HG03469 (cell line): ENCODE measurements around the gene TPR.

ENCODE experiments used
- ATAC-seq: cut with Tn5 transposase; IDR thresholded peaks from one replicate; pipeline ENCODE4 v1.9.1; 2021; ENCODE audit warnings: mild to moderate bottlenecking, moderate library complexity, moderate number of reproducible peaks; ENCODE audit not compliant: unreplicated experiment

TPR gene

DNA sequence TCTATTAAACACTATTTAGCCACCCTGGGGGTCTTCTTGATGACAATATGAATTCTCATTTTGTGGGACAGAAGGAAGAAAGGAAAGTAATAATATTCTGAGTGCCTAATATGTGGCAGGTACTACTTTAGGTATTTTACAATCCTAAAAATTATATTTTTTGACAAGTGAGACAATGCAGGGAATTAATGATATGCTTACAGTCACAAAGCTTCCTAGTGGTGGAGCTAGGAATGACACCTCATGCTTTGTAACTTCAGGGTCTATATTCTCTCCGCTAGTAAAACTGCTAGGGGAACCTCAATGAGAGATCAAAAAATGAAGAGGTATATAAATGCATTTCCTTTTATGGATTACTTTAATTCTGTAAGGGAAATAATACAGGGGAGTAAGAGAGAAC, 44.3 kb downstream of the TPR start:
- no peak for ATAC-seq

DNA sequence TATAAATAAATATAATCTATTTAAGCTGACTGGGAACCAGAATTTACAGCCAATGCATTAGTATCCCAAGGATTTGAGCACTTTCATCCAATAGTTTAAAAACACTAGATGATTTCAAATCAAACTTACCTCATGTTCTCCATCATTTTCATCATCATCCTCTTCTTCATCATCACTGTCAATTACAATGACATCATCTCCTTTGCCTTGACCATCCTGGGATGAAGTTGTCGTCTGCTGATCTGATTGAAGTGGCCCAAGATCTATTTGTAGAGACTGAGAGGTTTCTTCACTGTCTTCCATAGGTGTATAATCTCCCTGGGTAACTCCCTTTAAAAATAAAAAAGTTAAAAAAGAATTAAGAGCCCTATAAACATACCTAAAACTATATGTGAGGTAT, 47.7 kb downstream of the TPR start:
- ATAC-seq, result no peak

DNA sequence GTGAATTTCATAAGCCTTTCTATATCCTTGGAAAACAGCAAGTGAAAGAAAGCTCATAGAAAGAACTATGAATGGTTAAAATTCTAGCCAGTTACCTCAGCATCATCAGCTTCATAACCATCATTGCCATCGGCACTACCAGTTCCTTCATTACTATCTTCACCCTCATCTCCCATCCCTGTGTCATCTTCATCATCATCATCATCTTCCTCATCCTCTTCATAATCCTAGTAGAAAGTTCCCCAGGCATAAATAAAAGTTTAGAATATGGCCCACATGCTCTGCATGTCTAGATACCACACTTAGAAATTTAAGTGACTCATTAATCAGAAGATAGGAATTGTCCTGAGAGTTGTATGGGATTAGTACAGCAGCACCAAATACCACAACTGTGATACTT, 49.0 kb downstream of the TPR start:
- ATAC-seq, result no peak

DNA sequence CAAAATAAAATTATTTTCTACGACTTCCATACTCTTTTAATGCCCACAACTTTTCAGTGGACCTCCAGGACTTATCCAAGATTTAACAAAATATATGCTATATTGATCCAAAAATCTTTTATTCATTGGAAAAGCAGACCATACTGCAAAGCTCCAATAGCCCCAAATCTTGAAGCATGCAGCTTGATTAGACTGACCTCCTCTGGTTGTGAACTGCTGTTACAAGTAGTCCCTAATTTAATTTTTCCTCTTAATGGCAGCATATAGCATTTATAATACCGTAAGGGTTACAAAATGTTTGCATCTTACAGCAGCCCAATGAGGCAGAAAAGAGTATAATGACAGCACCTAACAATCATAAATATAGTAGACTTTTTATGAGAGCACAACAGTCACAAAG, 49.8 kb downstream of the TPR start:
- ATAC-seq, result no peak

DNA sequence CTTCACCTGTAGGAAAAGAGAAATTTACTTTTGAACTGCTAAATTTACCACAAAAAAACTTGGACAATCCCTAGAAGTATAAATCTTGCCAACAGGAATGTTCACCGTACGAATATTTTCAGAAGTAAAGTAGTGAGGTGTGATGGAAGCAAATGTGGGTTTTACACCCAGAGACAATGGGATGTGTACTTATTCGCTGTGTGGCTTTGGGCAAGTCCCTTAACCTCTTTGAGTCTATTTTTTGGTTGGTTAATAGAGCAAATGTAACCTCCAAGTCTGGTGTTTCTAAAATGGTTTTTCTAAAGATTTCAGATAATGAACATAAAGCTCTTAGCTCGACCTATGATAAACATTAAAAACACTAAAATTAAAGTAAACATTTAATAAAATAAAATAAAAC, 51.2 kb downstream of the TPR start:
- no peak for ATAC-seq

DNA sequence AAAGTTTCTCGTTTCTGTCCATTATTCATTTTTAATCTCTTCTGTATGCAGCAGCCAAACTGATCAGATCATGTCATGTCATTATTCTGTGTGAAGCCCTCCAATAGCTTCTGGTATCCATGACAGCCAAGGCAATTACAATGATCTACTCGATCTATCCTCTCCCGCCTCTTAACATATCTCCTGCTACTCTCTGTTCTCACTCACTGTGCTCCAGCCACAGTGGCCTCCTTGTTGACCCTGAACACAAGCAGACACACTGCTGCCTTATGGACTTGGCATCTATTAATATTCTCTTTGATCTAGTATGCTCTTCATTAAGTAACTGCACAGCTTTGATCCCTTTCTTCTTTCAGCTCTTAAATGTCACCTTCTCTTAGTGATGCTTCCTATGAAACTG, 59.5 kb downstream of the TPR start:
- ATAC-seq, result no peak

DNA sequence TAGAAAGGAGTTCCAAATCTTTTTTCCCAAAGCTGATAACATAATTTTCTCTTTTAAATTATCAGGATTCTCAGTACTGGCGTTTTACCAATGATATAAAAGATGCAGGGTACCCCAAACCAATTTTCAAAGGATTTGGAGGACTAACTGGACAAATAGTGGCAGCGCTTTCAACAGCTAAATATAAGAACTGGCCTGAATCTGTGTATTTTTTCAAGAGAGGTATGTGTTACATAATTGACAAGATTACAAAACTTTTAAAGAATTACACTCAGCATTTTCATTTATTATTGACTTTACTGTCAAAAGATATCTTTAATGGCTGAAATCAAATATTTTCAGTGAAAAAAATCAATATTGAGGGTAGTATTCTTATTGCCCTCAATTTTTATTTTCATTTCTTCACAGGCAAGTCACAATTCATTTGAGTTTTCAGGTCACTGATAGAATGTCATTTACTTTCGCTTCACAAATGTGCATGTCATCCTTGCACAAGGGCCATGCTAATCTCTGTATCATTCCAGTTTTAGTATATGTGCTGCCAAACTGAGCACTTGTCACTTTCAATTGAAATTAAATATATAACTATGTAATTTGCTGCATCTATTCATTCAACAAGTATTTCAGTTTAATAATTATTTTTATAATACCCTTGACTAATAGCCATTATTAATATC, 63.5 kb downstream of the TPR start:
- ATAC-seq, result no peak

DNA sequence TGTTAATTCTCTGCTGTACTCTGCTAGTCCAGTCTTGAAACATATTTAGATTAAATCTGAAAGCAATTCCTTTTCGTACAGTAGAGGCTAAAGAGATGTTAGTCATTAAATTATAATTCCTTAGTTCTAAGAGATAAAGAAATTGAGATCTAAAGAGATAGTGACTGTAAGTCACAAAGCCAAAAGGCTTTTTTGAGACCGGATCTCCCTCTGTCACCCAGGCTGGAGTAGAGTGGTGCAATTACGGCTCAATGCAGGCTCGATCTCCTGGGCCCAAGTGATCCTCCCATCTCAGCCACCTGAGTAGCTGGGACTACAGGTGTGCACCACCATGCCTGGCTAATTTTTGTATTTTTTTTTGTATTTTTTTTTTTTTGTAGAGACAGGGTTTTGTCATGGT, 64.7 kb downstream of the TPR start:
- no peak for ATAC-seq

DNA sequence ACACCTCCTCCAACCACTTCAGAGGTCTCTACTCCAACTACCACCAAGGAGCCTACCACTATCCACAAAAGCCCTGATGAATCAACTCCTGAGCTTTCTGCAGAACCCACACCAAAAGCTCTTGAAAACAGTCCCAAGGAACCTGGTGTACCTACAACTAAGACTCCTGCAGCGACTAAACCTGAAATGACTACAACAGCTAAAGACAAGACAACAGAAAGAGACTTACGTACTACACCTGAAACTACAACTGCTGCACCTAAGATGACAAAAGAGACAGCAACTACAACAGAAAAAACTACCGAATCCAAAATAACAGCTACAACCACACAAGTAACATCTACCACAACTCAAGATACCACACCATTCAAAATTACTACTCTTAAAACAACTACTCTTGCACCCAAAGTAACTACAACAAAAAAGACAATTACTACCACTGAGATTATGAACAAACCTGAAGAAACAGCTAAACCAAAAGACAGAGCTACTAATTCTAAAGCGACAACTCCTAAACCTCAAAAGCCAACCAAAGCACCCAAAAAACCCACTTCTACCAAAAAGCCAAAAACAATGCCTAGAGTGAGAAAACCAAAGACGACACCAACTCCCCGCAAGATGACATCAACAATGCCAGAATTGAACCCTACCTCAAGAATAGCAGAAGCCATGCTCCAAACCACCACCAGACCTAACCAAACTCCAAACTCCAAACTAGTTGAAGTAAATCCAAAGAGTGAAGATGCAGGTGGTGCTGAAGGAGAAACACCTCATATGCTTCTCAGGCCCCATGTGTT, 66.6 kb downstream of the TPR start:
- ATAC-seq, result no peak

DNA sequence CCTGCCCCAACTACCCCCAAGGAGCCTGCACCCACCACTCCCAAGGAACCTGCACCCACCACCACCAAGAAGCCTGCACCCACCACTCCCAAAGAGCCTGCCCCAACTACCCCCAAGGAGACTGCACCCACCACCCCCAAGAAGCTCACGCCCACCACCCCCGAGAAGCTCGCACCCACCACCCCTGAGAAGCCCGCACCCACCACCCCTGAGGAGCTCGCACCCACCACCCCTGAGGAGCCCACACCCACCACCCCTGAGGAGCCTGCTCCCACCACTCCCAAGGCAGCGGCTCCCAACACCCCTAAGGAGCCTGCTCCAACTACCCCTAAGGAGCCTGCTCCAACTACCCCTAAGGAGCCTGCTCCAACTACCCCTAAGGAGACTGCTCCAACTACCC, 67.6 kb downstream of the TPR start:
- no peak for ATAC-seq

DNA sequence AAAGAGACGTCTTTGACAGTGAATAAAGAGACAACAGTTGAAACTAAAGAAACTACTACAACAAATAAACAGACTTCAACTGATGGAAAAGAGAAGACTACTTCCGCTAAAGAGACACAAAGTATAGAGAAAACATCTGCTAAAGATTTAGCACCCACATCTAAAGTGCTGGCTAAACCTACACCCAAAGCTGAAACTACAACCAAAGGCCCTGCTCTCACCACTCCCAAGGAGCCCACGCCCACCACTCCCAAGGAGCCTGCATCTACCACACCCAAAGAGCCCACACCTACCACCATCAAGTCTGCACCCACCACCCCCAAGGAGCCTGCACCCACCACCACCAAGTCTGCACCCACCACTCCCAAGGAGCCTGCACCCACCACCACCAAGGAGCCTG, 68.5 kb downstream of the TPR start:
- no peak for ATAC-seq

DNA sequence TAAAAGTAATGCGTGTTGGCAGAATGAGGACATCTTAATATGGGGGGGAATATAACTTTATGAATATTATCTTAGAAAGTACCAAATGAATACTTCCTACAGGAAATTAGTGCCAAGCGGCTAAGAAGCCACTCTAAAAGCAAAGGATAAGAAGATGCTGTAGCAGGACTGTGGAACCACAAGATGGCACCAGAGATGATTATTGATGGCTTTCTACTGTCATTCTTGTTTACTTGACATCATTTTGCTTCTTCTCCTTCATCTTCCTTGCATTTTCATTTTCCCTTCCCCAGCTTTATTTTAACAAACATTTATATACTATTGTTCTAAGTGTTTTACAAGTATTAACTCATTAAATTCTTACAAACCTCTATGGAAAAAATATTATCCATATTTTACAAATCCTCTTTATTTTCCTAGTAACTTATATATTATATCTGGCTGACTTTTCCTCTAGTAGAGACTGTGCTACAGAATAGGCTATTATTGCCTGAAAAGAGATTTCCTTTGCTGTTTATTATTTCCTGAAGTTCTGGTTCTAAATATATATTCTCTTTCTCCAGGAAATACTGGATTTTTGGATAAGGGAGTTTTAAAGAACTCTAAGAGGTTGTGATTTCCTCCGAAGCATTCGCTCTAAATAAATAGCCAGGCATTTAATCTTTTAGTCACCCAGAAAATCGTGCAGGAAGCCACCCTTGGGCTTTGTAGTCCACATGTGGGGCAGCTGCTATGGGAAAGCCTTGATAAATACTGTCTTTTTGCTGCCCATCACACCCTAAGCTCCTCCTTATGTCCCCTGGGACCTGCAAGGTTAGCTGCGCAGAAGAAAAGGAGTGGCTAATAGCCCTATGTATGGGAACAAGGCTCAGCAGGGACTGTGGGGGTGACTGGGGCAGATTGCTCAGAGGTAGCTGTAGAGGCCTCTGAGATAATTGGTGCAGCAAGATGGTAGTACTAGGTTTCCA, 69.8 kb downstream of the TPR start:
- peak; percentile 79 for ATAC-seq

DNA sequence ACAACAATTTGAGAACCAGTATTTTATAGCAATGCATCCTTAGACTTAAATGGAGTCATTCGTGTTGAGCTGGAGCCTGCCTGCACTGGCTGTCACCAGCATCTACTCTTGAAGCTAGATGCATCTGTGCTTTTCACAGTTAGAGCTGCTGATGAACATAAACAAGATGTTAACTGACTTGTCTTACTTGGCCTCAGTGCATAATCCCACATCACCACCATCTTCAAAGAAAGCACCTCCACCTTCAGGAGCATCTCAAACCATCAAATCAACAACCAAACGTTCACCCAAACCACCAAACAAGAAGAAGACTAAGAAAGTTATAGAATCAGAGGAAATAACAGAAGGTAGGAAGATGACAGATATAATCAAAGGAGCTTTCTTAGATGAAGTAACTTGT, 71.1 kb downstream of the TPR start:
- no peak for ATAC-seq

DNA sequence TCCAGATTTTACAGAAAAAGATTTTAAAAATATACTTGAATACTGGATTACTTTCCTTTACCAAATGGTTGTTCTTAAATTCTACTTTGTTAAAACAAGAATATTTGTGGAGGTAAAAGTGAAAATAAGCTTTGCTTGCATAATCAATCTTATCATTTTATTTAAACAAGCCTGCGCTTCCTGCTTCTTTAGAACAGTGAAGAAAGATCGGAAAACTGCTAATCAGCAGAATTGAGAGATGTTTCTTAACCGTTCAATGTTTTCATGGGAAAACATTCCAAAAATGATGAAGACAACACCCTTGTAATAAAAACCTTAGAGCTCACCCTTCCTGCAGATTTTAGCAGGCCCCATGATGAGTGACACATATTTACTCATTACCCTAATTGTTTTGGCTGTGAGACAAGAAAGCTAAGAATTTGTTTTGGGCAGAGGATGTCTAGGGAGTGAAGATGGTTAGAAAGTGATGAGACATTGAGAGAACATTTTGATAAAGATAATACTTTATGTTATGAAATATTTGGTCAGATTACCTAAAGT, 72.6 kb downstream of the TPR start:
- no peak for ATAC-seq

DNA sequence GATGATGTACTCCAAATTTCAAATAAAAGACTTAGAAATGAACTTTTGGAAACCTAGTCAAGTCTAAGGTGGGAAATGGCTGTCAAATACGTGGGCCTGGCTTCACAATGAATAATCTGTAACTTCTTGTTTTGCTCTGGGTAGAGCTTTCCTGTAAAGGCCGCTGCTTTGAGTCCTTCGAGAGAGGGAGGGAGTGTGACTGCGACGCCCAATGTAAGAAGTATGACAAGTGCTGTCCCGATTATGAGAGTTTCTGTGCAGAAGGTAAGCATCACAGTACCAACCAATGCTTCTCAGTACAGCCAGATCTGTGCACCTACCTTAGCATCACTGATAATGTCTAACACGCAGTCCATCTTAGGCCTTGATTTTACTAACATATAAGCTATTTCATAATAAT, 73.6 kb downstream of the TPR start:
- no peak for ATAC-seq

DNA sequence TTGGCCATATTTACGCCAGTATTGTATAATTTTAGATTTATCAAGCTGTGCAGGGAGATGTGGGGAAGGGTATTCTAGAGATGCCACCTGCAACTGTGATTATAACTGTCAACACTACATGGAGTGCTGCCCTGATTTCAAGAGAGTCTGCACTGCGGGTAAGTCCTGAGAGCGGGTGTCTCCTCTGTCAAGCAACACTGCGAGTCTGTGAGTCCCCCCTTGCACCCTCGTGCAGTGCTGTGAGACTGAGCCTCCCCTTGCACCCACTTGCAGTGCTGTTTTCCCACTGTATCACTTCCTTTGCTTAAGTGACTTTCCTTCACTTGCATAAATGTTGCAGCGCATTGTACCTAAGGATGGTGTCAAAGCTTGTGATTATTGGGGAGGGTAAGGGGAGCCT, 75.0 kb downstream of the TPR start:
- no peak for ATAC-seq

DNA sequence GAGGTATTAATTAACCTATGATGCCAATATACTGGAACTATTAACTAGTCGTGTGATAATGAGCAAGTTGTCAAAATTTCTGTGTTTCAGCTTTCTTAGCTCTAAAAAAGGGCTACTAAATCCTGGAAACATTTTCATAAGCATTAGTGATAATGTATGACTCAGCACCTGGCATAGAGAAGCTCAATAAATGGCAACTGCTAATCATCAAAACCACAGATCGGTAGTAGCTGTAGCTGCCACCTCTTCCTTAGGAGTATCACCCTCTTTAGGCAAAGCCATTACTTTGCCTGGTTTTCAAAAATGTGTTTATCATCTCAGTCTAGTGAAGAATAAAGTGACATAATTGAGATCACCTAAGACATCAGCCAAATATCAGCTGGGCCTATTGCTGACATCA, 75.5 kb downstream of the TPR start:
- no peak for ATAC-seq

DNA sequence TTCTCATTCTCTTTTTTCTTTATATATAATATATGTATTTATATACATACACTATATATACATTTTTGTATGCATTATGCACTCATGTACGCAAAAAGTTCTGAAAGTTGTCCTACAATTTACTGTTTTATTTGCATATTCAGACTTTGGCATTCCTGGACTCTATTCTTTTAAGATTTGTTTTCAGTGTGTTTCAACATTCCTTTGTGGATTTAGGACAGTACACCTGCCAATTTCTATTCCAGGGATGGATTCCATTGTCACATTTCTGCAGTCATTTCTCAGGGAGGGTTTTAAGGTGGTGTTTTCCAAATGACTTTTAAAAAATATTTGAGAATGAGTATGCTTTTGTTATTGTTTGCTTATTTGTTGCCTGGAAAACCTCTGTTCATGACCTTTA, 76.2 kb downstream of the TPR start:
- no peak for ATAC-seq

DNA sequence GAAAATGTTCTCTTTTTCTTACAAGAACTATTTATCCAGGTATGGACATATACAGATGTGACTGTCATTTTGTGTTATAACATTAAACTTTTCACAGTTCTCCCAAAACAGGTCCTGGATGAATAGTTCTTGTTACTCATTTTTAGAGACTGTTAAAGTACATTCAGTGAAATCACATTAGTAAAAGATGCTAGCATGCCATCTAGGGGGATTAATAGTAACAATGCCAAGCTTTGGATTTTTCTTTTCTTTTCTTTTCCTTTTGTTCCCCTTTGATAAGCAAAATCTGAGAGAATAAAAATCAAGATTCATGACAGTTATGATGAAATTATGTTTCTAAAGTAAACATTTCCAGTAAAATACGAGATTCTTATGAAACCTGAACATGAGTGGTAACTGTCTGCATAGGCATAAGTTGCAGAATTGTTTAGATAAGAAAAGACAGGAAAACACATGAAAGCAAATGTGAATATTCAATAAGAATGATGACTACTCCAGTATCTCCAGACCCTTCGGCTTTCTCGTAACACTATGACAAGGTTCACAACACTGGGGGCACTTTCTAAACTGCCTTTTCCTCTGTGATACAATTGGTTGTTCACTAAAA, 77.5 kb downstream of the TPR start:
- ATAC-seq, result no peak

DNA sequence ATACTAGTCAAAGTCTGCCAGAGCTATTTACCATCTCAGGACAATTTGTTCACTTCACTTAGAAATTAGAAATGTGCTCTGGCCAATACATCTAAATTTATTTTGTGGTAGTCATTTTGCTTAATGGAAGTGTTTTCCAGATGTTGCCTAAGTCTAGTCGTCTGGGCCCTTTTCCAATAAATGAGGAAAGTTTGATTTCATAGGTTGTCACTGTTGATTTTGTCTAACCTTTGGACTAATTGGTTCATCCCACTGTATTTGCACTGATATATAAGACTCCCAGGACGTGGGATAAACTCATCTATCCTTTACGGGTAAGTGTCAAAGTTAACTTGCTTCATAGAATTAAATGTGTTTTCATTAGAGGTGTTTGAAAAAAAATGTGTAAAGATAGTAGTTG, 79.1 kb downstream of the TPR start, which contains the start of gene PRG4:
TSS of gene PRG4 (plus strand) at position 300 of the 400 bp plus-strand sequence.
- ATAC-seq, result no peak

DNA sequence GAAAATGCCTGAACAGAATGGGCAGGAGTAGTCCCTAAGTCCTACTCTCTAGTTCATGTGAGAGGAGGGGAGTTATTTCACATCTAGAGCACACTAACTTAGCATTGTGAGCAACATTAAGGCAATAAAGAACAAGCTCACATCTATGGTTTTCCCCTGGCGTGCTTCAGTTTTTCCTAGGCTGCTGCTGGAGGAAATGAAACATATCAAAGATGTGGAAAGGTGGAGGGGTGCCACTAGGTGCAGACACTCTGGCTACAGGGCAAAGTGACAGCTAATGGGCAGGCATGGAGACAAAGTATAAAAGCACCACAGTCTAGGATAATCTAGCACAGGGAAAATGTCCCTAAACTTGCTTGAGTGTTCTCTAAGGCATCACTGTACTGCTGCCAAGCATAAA, 82.2 kb downstream of the TPR start:
- no peak for ATAC-seq
